ENCODE data around the gene MYBPHL.

GRCh38 chr1:109350182-109350581 is 43.4 kb upstream of the MYBPHL start:
- TF ChIP-seq EZH2 (IDR thresholded peaks at IDR 0.05; ENCODE audit: low read depth, unreplicated experiment) (no peak), NANOG (IDR thresholded peaks at IDR 0.05; ENCODE audit: borderline replicate concordance) (no peak), CTCF (conservative IDR thresholded peaks at IDR 0.05; ENCODE audit: low read depth in 2 of 2) (no peak), EZH2phosphoT487 (IDR thresholded peaks at IDR 0.05; ENCODE audit: unreplicated experiment) (no peak), REST (IDR thresholded peaks at IDR 0.05; ENCODE audit: unreplicated experiment) (no peak), POLR2AphosphoS5 (IDR thresholded peaks at IDR 0.05; ENCODE audit: low read depth) (no peak), ETS1 (IDR thresholded peaks at IDR 0.05) (no peak)

Measured in GM23338 (cell line).